Hepatocyte (in vitro differentiated cells): ENCODE data around the gene POLA2. TPM values are rescaled to one million over a fixed set of nuclear protein-coding genes. Genes with fewer than 3 reads are reported as not detected.

Experiments
- DNase-seq: peaks from one replicate; pipeline ENCODE4 v3.0.0-alpha.2; 2016; ENCODE audit warnings: low spot score
- H2AFZ ChIP-seq: fragments of 200-600 bp; sonication (generic); 2 replicates; pipeline ENCODE4 v1.6.0; 2016; ENCODE audit warnings: antibody characterized with exemption, mild to moderate bottlenecking
- H3K27ac ChIP-seq: fragments of 200-600 bp; sonication (generic); 2 replicates; pipeline ENCODE4 v1.5.1; 2016; ENCODE audit warnings: mild to moderate bottlenecking
- H3K27me3 ChIP-seq: fragments of 200-600 bp; sonication (generic); 2 replicates; pipeline ENCODE4 v1.6.1; 2016
- H3K36me3 ChIP-seq: fragments of 200-600 bp; sonication (generic); replicated peaks from 2 replicates; pipeline ENCODE4 v1.5.1; 2016; ENCODE audit warnings: low read depth; ENCODE audit not compliant: insufficient read depth
- H3K4me1 ChIP-seq: fragments of 200-600 bp; sonication (generic); 2 replicates; pipeline ENCODE4 v1.5.1; 2016; ENCODE audit warnings: mild to moderate bottlenecking, moderate library complexity; ENCODE audit not compliant: insufficient read depth
- H3K4me2 ChIP-seq: fragments of 200-600 bp; sonication (generic); 2 replicates; pipeline ENCODE4 v1.6.0; 2016
- H3K4me3 ChIP-seq: fragments of 200-600 bp; sonication (generic); 2 replicates; pipeline ENCODE4 v1.5.1; 2016; ENCODE audit warnings: mild to moderate bottlenecking
- H3K79me2 ChIP-seq: fragments of 200-600 bp; sonication (generic); 2 replicates; pipeline ENCODE4 v1.6.0; 2017; ENCODE audit warnings: mild to moderate bottlenecking
- H3K9me2 ChIP-seq: fragments of 200-600 bp; sonication (generic); replicated peaks from 2 replicates; pipeline ENCODE4 v1.6.0; 2017; ENCODE audit warnings: mild to moderate bottlenecking; ENCODE audit not compliant: insufficient read depth
- H3K9me3 ChIP-seq: fragments of 200-600 bp; sonication (generic); 2 replicates; pipeline ENCODE4 v1.5.1; 2016; ENCODE audit warnings: low read depth, mild to moderate bottlenecking
- H4K20me1 ChIP-seq: fragments of 200-600 bp; sonication (generic); 2 replicates; pipeline ENCODE4 v1.6.0; 2016; ENCODE audit warnings: mild to moderate bottlenecking; ENCODE audit not compliant: insufficient read depth, poor library complexity, severe bottlenecking
- CTCF ChIP-seq: fragments of 200-600 bp; sonication (generic); IDR thresholded peaks from 2 replicates; pipeline ENCODE4 v1.5.1; 2016; ENCODE audit warnings: antibody characterized with exemption, mild to moderate bottlenecking; ENCODE audit not compliant: poor library complexity
- EZH2 ChIP-seq: fragments of 200-600 bp; sonication (generic); IDR thresholded peaks from 2 replicates; pipeline ENCODE4 v1.6.1; 2016; ENCODE audit warnings: antibody characterized with exemption, mild to moderate bottlenecking, borderline replicate concordance
- EZH2phosphoT487 ChIP-seq: fragments of 200-600 bp; sonication (generic); IDR thresholded peaks from one replicate; pipeline ENCODE4 v1.6.1; 2018; ENCODE audit warnings: antibody characterized with exemption, mild to moderate bottlenecking, low read depth, moderate library complexity; ENCODE audit not compliant: unreplicated experiment, severe bottlenecking
- WGBS: methylation state at CpG from one replicate; pipeline ENCODE4 v1.1.6; 2016; ENCODE audit warnings: low lambda C conversion rate; ENCODE audit errors: missing lambda C conversion rate; 5-methylcytosine and 5-hydroxymethylcytosine counted together
- polyA plus RNA-seq: library from polyadenylated mRNA; unstranded; fragments of >200 nt; fragmentation: Nextera tagmentation; extraction: Ambion mirVana; gene quantifications from 2 replicates; pipeline ENCODE4 v1.2.1, GENCODE V29; 2016
- total RNA-seq: library from RNA; depleted of rRNA; stranded (reverse); fragments of >200 nt; gene quantifications from 2 replicates; pipeline ENCODE4 v1.2.3, GENCODE V29; 2014

POLA2 gene
- total and polyA plus RNA-seq, 2 experiments from 2014 or later: 2.5 to 8.0 TPM

GRCh38 chr11:65338676-65339075 is 76.9 kb downstream of the POLA2 start:
- DNase-seq: no peak
- no peak overlapping the region for H3K27ac ChIP-seq
- no peak overlapping the region for H2AFZ ChIP-seq
- 89% methylated on average over 7 of the region's 7 CpGs for WGBS
- no peaks in the 10 kb centered on the region for H3K9me3 ChIP-seq
- H4K20me1 ChIP-seq: peaks cover 65% of the 10 kb centered on the region
- H3K27me3 ChIP-seq: no peaks in the 10 kb centered on the region
- no peaks in the 10 kb centered on the region for H3K9me2 ChIP-seq
- peaks cover 86% of the 10 kb centered on the region for H3K79me2 ChIP-seq
- no peak overlapping the region for H3K4me2 ChIP-seq
- no peaks in the 10 kb centered on the region for H3K36me3 ChIP-seq
- no peak overlapping the region for H3K4me3 ChIP-seq
- peaks cover 12% of the 10 kb centered on the region for H3K4me1 ChIP-seq
- TF ChIP-seq CTCF (no peak), EZH2phosphoT487 (no peak), EZH2 (no peak)

- no peak for DNase-seq
- 97% methylated on average over 11 of the region's 11 CpGs for WGBS
- H3K9me3 ChIP-seq: no peaks in the 10 kb centered on the region
Measured at GRCh38 chr11:65340226-65340625, 78.5 kb downstream of the POLA2 start.

GRCh38 chr11:65341856-65342255 is 80.1 kb downstream of the POLA2 start:
- H3K9me2 ChIP-seq: no peaks in the 10 kb centered on the region
- H3K27me3 ChIP-seq: no peaks in the 10 kb centered on the region
- no peaks in the 10 kb centered on the region for H3K4me1 ChIP-seq
- DNase-seq: no peak
- H4K20me1 ChIP-seq: peaks cover 41% of the 10 kb centered on the region
- H3K4me3 ChIP-seq: no peak overlapping the region
- H3K4me2 ChIP-seq: no peak overlapping the region
- H3K79me2 ChIP-seq: peaks cover 56% of the 10 kb centered on the region
- H3K27ac ChIP-seq: no peak overlapping the region
- 93% methylated on average over 3 of the region's 3 CpGs for WGBS
- TF ChIP-seq EZH2phosphoT487 (no peak), CTCF (no peak), EZH2 (no peak)
- H2AFZ ChIP-seq: no peak overlapping the region
- H3K9me3 ChIP-seq: no peaks in the 10 kb centered on the region
- no peaks in the 10 kb centered on the region for H3K36me3 ChIP-seq

More at GRCh38 chr11:65340226-65340625, 78.5 kb downstream of the POLA2 start:
- no peak overlapping the region for H3K27ac ChIP-seq
- H3K4me1 ChIP-seq: peaks cover 5% of the 10 kb centered on the region
- H2AFZ ChIP-seq: no peak overlapping the region
- no peak overlapping the region for H3K4me2 ChIP-seq
- H3K9me2 ChIP-seq: no peaks in the 10 kb centered on the region
- no peak overlapping the region for H3K4me3 ChIP-seq
- H3K79me2 ChIP-seq: peaks cover 72% of the 10 kb centered on the region
- no peaks in the 10 kb centered on the region for H3K36me3 ChIP-seq
- peaks cover 57% of the 10 kb centered on the region for H4K20me1 ChIP-seq
- TF ChIP-seq EZH2phosphoT487 (no peak), CTCF (no peak), EZH2 (no peak)
- H3K27me3 ChIP-seq: no peaks in the 10 kb centered on the region

Other genes starting within 250 kb of the POLA2 start
- gene ARL2, start 247.8 kb upstream of the POLA2 start, total RNA-seq: 68.2 and 69.1 TPM in 2 replicates
- 126 and 127 TPM in 2 replicates for gene ARL2, start 247.8 kb upstream of the POLA2 start, polyA plus RNA-seq
- 9.9 and 12.9 TPM in 2 replicates for gene SNX15, start 234.5 kb upstream of the POLA2 start, total RNA-seq
- gene SNX15, start 234.5 kb upstream of the POLA2 start, polyA plus RNA-seq: 22.0 and 27.3 TPM in 2 replicates
- 10.8 and 12.2 TPM in 2 replicates for gene SAC3D1, start 220.8 kb upstream of the POLA2 start, total RNA-seq
- gene SAC3D1, start 220.8 kb upstream of the POLA2 start, polyA plus RNA-seq: 18.5 and 23.8 TPM in 2 replicates
- 0.13 and 0.76 TPM in 2 replicates for gene NAALADL1, start 203.4 kb upstream of the POLA2 start, total RNA-seq
- gene NAALADL1, start 203.4 kb upstream of the POLA2 start, polyA plus RNA-seq: not detected in 2 replicates
- 6.4 and 7.9 TPM in 2 replicates for gene CDCA5, start 177.9 kb upstream of the POLA2 start, total RNA-seq
- 6.4 and 11.8 TPM in 2 replicates for gene CDCA5, start 177.9 kb upstream of the POLA2 start, polyA plus RNA-seq
- gene ZFPL1, start 177.7 kb upstream of the POLA2 start, total RNA-seq: 41.0 and 53.1 TPM in 2 replicates
- 52.7 and 58.1 TPM in 2 replicates for gene ZFPL1, start 177.7 kb upstream of the POLA2 start, polyA plus RNA-seq
- gene VPS51, start 165.7 kb upstream of the POLA2 start, total RNA-seq: 201 and 242 TPM in 2 replicates
- gene VPS51, start 165.7 kb upstream of the POLA2 start, polyA plus RNA-seq: 63.5 and 80.0 TPM in 2 replicates
- 124 and 133 TPM in 2 replicates for gene TM7SF2, start 150.1 kb upstream of the POLA2 start, total RNA-seq
- 194 and 209 TPM in 2 replicates for gene TM7SF2, start 150.1 kb upstream of the POLA2 start, polyA plus RNA-seq
- gene ZNHIT2, start 144.3 kb upstream of the POLA2 start, total RNA-seq: 8.3 and 13.5 TPM in 2 replicates
- gene ZNHIT2, start 144.3 kb upstream of the POLA2 start, polyA plus RNA-seq: 22.1 and 23.7 TPM in 2 replicates
- 211 and 264 TPM in 2 replicates for gene FAU, start 139.8 kb upstream of the POLA2 start, total RNA-seq
- 434 and 462 TPM in 2 replicates for gene FAU, start 139.8 kb upstream of the POLA2 start, polyA plus RNA-seq
- 57.6 and 71.0 TPM in 2 replicates for gene MRPL49, start 139.6 kb upstream of the POLA2 start, total RNA-seq
- 46.2 and 46.8 TPM in 2 replicates for gene MRPL49, start 139.6 kb upstream of the POLA2 start, polyA plus RNA-seq
- 27.3 and 27.7 TPM in 2 replicates for gene SYVN1, start 127.4 kb upstream of the POLA2 start, total RNA-seq
- gene SYVN1, start 127.4 kb upstream of the POLA2 start, polyA plus RNA-seq: 31.8 and 35.7 TPM in 2 replicates
- gene SPDYC, start 91.7 kb upstream of the POLA2 start, total RNA-seq: not detected in 2 replicates
- not detected in 2 replicates for gene SPDYC, start 91.7 kb upstream of the POLA2 start, polyA plus RNA-seq
- gene CAPN1, start 80.0 kb upstream of the POLA2 start, total RNA-seq: 115 and 133 TPM in 2 replicates
- 178 and 202 TPM in 2 replicates for gene CAPN1, start 80.0 kb upstream of the POLA2 start, polyA plus RNA-seq
- 19.5 and 21.7 TPM in 2 replicates for gene CDC42EP2, start 52.9 kb downstream of the POLA2 start, total RNA-seq
- gene CDC42EP2, start 52.9 kb downstream of the POLA2 start, polyA plus RNA-seq: 31.2 and 35.0 TPM in 2 replicates
- gene DPF2, start 71.9 kb downstream of the POLA2 start, total RNA-seq: 26.8 and 28.4 TPM in 2 replicates
- gene DPF2, start 71.9 kb downstream of the POLA2 start, polyA plus RNA-seq: 50.0 and 51.6 TPM in 2 replicates
- gene TIGD3, start 92.8 kb downstream of the POLA2 start, total RNA-seq: 1.7 and 1.8 TPM in 2 replicates
- gene TIGD3, start 92.8 kb downstream of the POLA2 start, polyA plus RNA-seq: 1.6 and 2.0 TPM in 2 replicates
- gene SLC25A45, start 120.7 kb downstream of the POLA2 start, total RNA-seq: 4.9 and 8.8 TPM in 2 replicates
- 13.9 and 20.3 TPM in 2 replicates for gene SLC25A45, start 120.7 kb downstream of the POLA2 start, polyA plus RNA-seq
- 20.8 and 25.7 TPM in 2 replicates for gene FRMD8, start 124.7 kb downstream of the POLA2 start, total RNA-seq
- 22.2 and 31.0 TPM in 2 replicates for gene FRMD8, start 124.7 kb downstream of the POLA2 start, polyA plus RNA-seq
- gene NEAT1, start 160.8 kb downstream of the POLA2 start, total RNA-seq: 104 and 130 TPM in 2 replicates
- 168 and 209 TPM in 2 replicates for gene NEAT1, start 160.8 kb downstream of the POLA2 start, polyA plus RNA-seq
- gene MALAT1, start 237.1 kb downstream of the POLA2 start, total RNA-seq: 8,000 and 8,677 TPM in 2 replicates
- 16,690 and 29,129 TPM in 2 replicates for gene MALAT1, start 237.1 kb downstream of the POLA2 start, polyA plus RNA-seq